Measurements from ENCODE around the gene ANKMY1.

ANKMY1 gene

DNA sequence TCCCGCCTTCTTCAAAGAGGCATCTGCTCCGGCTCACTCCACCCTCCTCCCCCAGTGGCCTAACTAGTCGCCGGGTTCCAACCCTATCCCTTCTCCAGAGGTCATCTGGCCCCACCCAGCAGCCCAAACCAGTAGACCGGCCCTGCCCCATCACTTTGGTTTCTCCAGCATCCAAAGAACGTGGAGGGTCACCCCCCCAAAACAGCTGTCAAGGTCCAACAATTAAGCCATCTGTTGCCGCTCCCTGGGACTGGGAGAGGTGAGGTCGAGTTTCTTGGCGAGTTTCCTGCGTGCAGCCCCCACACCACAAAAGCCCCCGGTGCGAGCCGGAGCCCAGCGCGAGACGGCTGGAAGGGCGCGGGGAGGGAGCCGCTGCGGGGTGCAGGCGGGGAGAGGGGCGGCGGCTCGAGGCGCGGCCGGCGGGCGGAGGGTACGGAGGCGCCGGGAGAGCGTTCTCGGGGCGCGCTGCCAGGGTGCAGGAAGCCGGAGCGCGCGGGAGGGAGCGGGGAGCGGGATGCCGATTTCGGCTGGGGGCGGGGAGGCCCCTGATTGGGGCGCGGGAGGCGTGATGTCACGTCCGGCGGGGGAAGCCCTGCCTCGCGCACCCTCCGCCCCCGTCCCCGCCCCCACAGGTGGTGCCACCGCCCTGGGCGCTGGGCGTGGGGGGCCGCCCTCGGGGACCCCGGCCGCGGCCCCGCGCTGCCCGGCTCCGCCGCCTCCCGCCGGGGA lies 122.9 kb downstream of the ANKMY1 start:
- Histone ChIP-seq H3K36me3 (ENCODE audit: low read depth) (no peaks in the 10 kb centered on the region), H3K9me3 (ENCODE audit: severe bottlenecking) (no peaks in the 10 kb centered on the region), H3K4me1 (ENCODE audit: insufficient read depth, poor library complexity, severe bottlenecking) (peaks cover 16% of the 10 kb centered on the region), H3K27ac (ENCODE audit: poor library complexity, severe bottlenecking) (peak overlapping the region; percentile 96), H3K27me3 (ENCODE audit: insufficient read depth, poor library complexity, severe bottlenecking) (no peaks in the 10 kb centered on the region), H3K4me3 (ENCODE audit: severe bottlenecking) (peak overlapping the region; percentile 99)
- DNase-seq (ENCODE audit: low spot score) (peak; percentile 95), ATAC-seq (ENCODE audit: low read depth) (peak; percentile 19)
- no peak for TF ChIP-seq CTCF (IDR thresholded peaks at IDR 0.05; ENCODE audit: poor library complexity, severe bottlenecking)

- peak; percentile 97 for DNase-seq (ENCODE audit: low spot score)
- Histone ChIP-seq H3K4me3 (ENCODE audit: severe bottlenecking) (peak overlapping the region; percentile 99), H3K4me1 (ENCODE audit: insufficient read depth, poor library complexity, severe bottlenecking) (peaks cover 16% of the 10 kb centered on the region), H3K36me3 (ENCODE audit: low read depth) (no peaks in the 10 kb centered on the region), H3K27me3 (ENCODE audit: insufficient read depth, poor library complexity, severe bottlenecking) (no peaks in the 10 kb centered on the region), H3K9me3 (ENCODE audit: severe bottlenecking) (no peaks in the 10 kb centered on the region), H3K27ac (ENCODE audit: poor library complexity, severe bottlenecking) (peak overlapping the region; percentile 96)
- TF ChIP-seq CTCF (IDR thresholded peaks at IDR 0.05; ENCODE audit: poor library complexity, severe bottlenecking): no peak
- peak; percentile 71 for ATAC-seq (ENCODE audit: low read depth)
Observed at GRCh38 chr2:240433973-240434727, 123.6 kb downstream of the ANKMY1 start.

GRCh38 chr2:240432820-240433801 lies 124.7 kb downstream of the ANKMY1 start:
- no peak overlapping the region for H3K4me3 ChIP-seq (ENCODE audit: severe bottlenecking)
- peaks cover 16% of the 10 kb centered on the region for H3K4me1 ChIP-seq (ENCODE audit: insufficient read depth, poor library complexity, severe bottlenecking)
- no peak; the same call in 2 of the 3 replicates for ATAC-seq (ENCODE audit: low read depth)
- H3K27me3 ChIP-seq (ENCODE audit: insufficient read depth, poor library complexity, severe bottlenecking): no peaks in the 10 kb centered on the region
- H3K9me3 ChIP-seq (ENCODE audit: severe bottlenecking): no peaks in the 10 kb centered on the region
- no peaks in the 10 kb centered on the region for H3K36me3 ChIP-seq (ENCODE audit: low read depth)
- H3K27ac ChIP-seq (ENCODE audit: poor library complexity, severe bottlenecking): peak overlapping the region; percentile 96
- no peak for TF ChIP-seq CTCF (IDR thresholded peaks at IDR 0.05; ENCODE audit: poor library complexity, severe bottlenecking)
- DNase-seq (ENCODE audit: low spot score): peak; percentile 67

DNA sequence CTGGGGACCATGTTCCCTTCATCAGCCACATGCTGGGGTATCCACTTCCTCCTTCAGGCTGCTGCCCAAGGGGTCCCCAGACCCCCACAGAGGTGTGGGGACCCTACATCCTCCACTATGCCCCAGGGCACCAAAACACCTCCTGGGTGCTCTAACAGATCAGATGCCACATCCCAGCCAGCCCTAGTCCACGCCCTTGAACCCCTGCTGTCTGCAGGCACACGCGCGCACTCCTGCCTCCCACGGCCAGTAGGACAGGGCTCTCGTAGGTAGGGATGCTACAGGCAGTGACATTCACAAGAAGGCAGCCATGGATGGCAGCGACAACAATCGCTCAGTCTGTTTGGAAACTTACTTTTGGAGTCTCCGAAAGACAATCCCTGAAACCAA lies 125.4 kb downstream of the ANKMY1 start:
- Histone ChIP-seq H3K4me3 (ENCODE audit: severe bottlenecking) (no peak overlapping the region), H3K36me3 (ENCODE audit: low read depth) (no peaks in the 10 kb centered on the region), H3K4me1 (ENCODE audit: insufficient read depth, poor library complexity, severe bottlenecking) (peaks cover 9% of the 10 kb centered on the region), H3K9me3 (ENCODE audit: severe bottlenecking) (no peaks in the 10 kb centered on the region), H3K27me3 (ENCODE audit: insufficient read depth, poor library complexity, severe bottlenecking) (no peaks in the 10 kb centered on the region), H3K27ac (ENCODE audit: poor library complexity, severe bottlenecking) (no peak overlapping the region)
- TF ChIP-seq CTCF (IDR thresholded peaks at IDR 0.05; ENCODE audit: poor library complexity, severe bottlenecking): no peak
- ATAC-seq (ENCODE audit: low read depth): no peak
- no peak for DNase-seq (ENCODE audit: low spot score)

Data from RWPE2 (cell line).